CD1c-positive myeloid dendritic cell (primary cell): Measurements from ENCODE around the gene STAT5A.
A peak's percentile ranks its signal among the peaks of the same experiment; 100 is the strongest.
"Not testable (repeated sequence)": the region's sequence is repeated elsewhere in the genome, so short reads cannot be mapped to it uniquely, and the experiment has no call there.

Experiments
- DNase-seq: peaks from one replicate; pipeline ENCODE4 v3.0.0-alpha.2; 2016; ENCODE audit errors: extremely low spot score

The STAT5A gene

DNA sequence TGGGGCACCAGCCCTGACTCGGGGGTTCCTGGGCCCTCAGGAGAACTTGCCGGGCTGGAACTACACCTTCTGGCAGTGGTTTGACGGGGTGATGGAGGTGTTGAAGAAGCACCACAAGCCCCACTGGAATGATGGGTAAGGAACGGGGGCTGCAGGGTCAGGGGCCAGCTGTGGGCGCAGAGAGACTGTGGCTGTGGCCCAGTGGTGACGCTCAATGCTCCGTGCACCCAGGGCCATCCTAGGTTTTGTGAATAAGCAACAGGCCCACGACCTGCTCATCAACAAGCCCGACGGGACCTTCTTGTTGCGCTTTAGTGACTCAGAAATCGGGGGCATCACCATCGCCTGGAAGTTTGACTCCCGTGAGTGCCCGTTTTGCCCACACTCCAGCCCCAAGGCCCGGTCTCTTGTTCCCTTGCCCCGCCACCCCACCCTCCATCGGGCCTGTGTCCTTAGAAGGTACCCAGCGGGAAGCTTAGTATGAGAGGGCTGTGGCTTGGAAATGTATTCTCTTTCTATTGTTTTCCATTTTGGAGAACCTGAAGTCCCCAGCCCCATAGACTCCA lies 19.1 kb downstream of the STAT5A start:
- no peak for DNase-seq

- no peak for DNase-seq
Observed at GRCh38 chr17:42308446-42308845, 20.1 kb downstream of the STAT5A start.

GRCh38 chr17:42309142-42309541 lies 20.8 kb downstream of the STAT5A start:
- DNase-seq, result no peak

DNA sequence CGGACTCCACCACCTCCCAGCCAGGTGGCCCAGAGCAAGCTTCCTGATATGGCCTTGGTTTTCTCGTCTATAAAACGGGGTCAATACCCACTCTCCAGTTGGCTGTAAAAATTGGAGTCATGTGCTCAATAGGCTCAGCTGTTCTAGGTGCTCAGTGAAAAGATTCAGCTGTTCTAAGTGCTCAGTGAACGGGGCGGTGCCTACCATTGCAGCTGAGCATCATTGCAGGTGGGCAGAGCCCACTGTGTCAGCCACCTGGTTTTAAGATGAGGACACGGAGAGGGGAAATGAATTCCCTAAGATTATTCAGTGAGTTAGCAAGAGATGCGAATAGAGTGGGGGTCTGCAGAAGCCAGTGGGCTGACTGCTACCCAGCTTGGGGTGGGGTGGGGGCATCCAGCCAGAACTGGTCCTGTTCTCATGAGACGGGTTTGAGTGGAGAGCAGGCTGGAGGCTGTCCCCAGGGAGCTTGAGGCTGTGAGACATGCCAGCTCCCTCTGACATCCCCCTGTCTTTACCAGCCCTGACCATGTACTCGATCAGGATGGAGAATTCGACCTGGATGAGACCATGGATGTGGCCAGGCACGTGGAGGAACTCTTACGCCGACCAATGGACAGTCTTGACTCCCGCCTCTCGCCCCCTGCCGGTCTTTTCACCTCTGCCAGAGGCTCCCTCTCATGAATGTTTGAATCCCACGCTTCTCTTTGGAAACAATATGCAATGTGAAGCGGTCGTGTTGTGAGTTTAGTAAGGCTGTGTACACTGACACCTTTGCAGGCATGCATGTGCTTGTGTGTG lies 21.9 kb downstream of the STAT5A start:
- DNase-seq, result no peak

- no peak for DNase-seq
Observed at GRCh38 chr17:42310787-42311215, 22.5 kb downstream of the STAT5A start.

- DNase-seq, result peak; percentile 56
Observed at GRCh38 chr17:42311240-42312034, 23.1 kb downstream of the STAT5A start.

DNA sequence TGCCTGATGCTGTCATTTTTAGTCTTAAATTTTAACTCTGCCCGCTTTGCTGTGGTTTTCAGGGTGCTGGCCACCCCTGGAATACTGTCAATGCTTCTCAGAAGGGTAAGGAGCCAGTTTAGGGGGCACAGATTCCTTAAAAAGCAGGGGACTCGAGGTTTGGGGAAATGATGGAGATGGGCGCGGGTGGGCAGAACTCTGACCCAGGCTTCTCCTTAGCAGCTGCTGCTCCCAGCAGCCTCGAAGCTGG lies 23.7 kb downstream of the STAT5A start:
- no peak for DNase-seq

GRCh38 chr17:42312285-42313130 lies 24.2 kb downstream of the STAT5A start:
- peak; percentile 56 for DNase-seq

GRCh38 chr17:42313389-42313772 lies 25.1 kb downstream of the STAT5A start:
- DNase-seq, result no peak

- no peak for DNase-seq
Observed at GRCh38 chr17:42313773-42314566, 25.7 kb downstream of the STAT5A start.

DNA sequence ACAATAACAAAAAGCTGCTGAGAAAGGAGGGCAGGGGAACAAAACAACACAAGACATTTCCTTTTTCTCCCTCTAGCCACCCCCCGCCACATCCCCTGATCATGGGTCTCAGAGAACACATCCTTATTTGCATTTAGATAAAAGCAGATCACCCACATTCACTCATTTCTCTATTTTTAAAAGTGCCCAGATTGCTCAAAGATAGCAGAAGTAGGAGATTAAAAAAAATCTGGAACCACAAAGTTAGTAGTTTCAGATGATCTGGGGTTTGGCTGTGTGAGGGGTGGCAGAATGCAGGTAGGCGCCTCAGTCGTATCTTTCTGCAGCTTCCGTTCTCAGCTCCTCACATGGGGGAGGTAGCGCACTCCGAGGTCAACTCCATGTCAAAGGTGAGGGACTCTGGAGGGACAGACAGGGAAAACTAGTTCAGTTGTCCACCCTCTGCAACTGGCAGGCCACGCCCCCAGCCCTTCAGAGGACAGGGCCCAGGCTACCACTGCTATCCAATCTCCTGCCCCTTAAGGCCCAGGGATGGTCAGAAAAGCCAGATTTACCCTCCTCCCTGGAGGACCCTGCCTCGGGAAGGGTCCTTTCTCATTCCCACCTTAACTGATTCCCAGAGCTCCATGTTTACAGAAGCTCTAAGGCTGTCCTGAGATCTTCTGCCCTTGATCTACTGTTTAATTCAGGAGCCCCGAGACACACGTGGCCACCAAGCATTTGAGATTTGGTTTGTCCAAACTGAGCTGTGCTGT lies 27.3 kb downstream of the STAT5A start:
- DNase-seq, result peak; percentile 86

DNA sequence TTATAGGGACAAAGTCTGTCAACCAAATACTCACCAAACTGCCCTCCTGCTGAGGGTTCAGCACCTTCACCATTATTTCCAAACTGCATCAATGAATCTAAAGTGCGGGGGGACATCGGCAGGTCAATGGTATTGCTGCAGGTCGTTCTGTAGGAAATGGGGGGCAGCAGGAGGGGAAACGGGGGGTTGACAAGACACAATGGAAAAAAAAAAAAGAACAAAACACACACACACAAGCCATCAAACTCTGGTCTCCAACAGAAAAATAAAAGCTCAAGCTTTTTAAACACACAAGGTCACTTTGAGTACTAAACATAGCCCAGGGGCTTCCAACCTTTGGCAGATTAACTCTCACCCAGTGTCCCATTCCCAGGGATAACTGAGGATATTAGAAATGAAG lies 28.5 kb downstream of the STAT5A start:
- no peak for DNase-seq

DNA sequence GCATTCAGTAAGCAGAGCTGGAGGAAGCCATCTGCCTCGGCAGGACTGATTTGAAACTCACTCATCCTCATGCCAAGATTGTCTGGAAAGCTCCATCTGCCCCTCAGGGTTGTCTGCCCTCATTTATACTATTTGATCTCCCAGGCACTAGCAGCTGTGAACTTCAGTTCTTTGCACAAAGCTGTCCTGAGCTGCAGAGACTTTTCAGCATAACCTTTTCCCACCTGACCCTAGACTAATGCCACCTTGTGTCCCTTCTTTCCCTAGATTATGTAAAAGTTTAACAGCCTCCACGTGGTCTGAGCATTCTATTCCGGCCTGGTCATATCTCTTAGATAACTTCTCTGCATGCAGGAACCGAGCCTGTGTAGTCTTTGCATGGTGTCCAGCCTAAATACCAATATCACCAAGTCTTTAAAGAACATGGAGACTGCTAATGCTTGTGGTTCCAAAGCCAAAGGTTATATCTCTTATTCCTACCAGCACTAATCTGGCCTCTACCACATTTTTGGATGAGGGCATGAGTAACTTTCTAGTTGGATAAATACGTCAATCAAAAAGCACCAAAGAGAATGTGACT lies 29.1 kb downstream of the STAT5A start:
- no peak for DNase-seq

- not testable (repeated sequence) for DNase-seq
Observed at GRCh38 chr17:42317967-42318366, 29.7 kb downstream of the STAT5A start.

- DNase-seq, result no peak
Observed at GRCh38 chr17:42321555-42321954, 33.3 kb downstream of the STAT5A start.

GRCh38 chr17:42322382-42323267 lies 34.3 kb downstream of the STAT5A start:
- DNase-seq, result peak; percentile 96

- no peak for DNase-seq
Observed at GRCh38 chr17:42323268-42323773, 35.0 kb downstream of the STAT5A start.

GRCh38 chr17:42325026-42325425 lies 36.7 kb downstream of the STAT5A start:
- no peak for DNase-seq
